ENCODE data around the gene ITPR3.

DNA sequence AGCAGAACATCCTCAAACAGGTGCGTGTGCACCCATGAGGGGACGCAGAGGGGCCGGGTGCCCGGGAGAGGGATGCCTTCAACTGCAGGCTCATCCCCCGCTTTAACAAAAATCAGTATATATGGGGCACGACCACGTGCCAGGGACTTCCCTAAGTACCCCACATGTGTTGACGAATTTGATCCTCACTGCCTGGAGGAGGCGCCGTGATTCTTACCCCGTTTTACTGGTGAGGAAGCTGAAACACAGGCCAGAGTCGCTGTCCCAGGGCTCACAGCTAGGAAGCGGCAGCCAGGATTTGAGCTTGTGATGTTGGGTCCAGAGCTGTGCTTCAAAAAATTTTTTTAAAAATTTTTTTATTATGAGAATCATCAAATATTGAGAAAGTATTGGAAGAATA, 44.8 kb downstream of the ITPR3 start:
- TF ChIP-seq, protein P1, sequence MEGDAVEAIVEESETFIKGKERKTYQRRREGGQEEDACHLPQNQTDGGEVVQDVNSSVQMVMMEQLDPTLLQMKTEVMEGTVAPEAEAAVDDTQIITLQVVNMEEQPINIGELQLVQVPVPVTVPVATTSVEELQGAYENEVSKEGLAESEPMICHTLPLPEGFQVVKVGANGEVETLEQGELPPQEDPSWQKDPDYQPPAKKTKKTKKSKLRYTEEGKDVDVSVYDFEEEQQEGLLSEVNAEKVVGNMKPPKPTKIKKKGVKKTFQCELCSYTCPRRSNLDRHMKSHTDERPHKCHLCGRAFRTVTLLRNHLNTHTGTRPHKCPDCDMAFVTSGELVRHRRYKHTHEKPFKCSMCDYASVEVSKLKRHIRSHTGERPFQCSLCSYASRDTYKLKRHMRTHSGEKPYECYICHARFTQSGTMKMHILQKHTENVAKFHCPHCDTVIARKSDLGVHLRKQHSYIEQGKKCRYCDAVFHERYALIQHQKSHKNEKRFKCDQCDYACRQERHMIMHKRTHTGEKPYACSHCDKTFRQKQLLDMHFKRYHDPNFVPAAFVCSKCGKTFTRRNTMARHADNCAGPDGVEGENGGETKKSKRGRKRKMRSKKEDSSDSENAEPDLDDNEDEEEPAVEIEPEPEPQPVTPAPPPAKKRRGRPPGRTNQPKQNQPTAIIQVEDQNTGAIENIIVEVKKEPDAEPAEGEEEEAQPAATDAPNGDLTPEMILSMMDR (conservative IDR thresholded peaks at IDR 0.05; ENCODE audit: low read length), result peak; percentile 32; the same call in 1 of the 2 replicates
- no peak for TF ChIP-seq EZH2phosphoT487 (IDR thresholded peaks at IDR 0.05; ENCODE audit: borderline replicate concordance, low read depth, low read length)
